ENCODE data around the gene ETV7.
"Not testable (repeated sequence)": the region's sequence is repeated elsewhere in the genome, so short reads cannot be mapped to it uniquely, and the experiment has no call there.

Gene ETV7

DNA sequence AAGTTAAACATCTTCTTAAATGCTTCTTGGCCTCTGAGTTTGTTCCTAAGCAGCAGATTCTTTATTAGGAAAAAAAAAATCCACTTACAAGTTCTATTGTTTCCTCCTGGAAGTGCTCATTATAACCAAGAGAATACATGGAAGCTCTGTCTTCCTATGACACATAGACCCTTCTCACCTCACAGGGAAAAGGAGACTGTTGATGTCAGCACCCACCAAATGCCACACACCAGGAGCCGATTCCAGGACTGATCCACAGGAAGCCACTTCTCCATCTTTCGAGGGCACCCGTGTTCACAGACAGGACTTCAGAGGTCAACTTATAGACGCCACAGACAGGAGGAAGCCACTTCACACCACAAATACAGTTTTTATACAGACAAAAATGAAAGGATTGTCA lies 37.4 kb downstream of the ETV7 start:
- H3K4me1 Mint-ChIP-seq (ENCODE audit: low read depth): no peaks in the 10 kb centered on the region
- H3K27ac Mint-ChIP-seq: no peak overlapping the region
- no peaks in the 10 kb centered on the region for H3K36me3 Mint-ChIP-seq (ENCODE audit: low read depth)
- no peak for DNase-seq (ENCODE audit: low spot score)
- peaks cover 29% of the 10 kb centered on the region for H3K27me3 Mint-ChIP-seq (ENCODE audit: low read depth)
- peaks cover 7% of the 10 kb centered on the region for H3K9me3 Mint-ChIP-seq
- H3K4me3 Mint-ChIP-seq: no peak overlapping the region

DNA sequence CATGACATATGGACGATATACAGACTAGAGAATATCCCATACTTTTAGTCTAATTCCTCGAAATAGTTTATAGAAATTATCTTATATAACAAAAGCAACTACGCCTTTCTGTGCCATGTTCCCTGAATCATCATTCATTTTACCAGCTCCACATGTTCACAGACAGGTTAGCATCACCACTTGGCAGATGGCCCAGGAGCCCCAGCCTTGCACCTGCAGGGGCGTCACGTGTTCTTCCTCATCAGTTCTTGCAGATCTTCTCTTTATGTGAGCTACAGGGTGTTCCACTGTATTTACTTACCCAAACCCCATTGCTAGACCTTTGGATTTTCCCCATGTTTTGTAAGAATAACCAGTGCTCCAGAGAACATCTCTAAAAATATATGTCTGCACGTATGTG lies 38.2 kb downstream of the ETV7 start:
- H3K9me3 Mint-ChIP-seq: peaks cover 7% of the 10 kb centered on the region
- no peak overlapping the region for H3K4me3 Mint-ChIP-seq

GRCh38 chr6:36347621-36348020 lies 39.8 kb downstream of the ETV7 start:
- Mint-ChIP-seq H3K36me3 (ENCODE audit: low read depth) (no peaks in the 10 kb centered on the region), H3K4me3 (no peak overlapping the region), H3K27ac (no peak overlapping the region), H3K9me3 (peaks cover 2% of the 10 kb centered on the region), H3K4me1 (ENCODE audit: low read depth) (no peaks in the 10 kb centered on the region), H3K27me3 (ENCODE audit: low read depth) (peaks cover 23% of the 10 kb centered on the region)
- DNase-seq (ENCODE audit: low spot score): no peak

More for the DNA sequence above, 38.2 kb downstream of the ETV7 start:
- no peaks in the 10 kb centered on the region for H3K4me1 Mint-ChIP-seq (ENCODE audit: low read depth)
- H3K36me3 Mint-ChIP-seq (ENCODE audit: low read depth): no peaks in the 10 kb centered on the region
- no peak overlapping the region for H3K27ac Mint-ChIP-seq
- peaks cover 24% of the 10 kb centered on the region for H3K27me3 Mint-ChIP-seq (ENCODE audit: low read depth)
- DNase-seq (ENCODE audit: low spot score): no peak

- H3K4me1 Mint-ChIP-seq (ENCODE audit: low read depth): no peaks in the 10 kb centered on the region
- no peak overlapping the region for H3K27ac Mint-ChIP-seq
- no peaks in the 10 kb centered on the region for H3K9me3 Mint-ChIP-seq
- H3K27me3 Mint-ChIP-seq (ENCODE audit: low read depth): peaks cover 30% of the 10 kb centered on the region
- no peak for DNase-seq (ENCODE audit: low spot score)
- H3K4me3 Mint-ChIP-seq: no peak overlapping the region
- no peaks in the 10 kb centered on the region for H3K36me3 Mint-ChIP-seq (ENCODE audit: low read depth)
Observed at GRCh38 chr6:36346486-36347273, 40.8 kb downstream of the ETV7 start.

DNA sequence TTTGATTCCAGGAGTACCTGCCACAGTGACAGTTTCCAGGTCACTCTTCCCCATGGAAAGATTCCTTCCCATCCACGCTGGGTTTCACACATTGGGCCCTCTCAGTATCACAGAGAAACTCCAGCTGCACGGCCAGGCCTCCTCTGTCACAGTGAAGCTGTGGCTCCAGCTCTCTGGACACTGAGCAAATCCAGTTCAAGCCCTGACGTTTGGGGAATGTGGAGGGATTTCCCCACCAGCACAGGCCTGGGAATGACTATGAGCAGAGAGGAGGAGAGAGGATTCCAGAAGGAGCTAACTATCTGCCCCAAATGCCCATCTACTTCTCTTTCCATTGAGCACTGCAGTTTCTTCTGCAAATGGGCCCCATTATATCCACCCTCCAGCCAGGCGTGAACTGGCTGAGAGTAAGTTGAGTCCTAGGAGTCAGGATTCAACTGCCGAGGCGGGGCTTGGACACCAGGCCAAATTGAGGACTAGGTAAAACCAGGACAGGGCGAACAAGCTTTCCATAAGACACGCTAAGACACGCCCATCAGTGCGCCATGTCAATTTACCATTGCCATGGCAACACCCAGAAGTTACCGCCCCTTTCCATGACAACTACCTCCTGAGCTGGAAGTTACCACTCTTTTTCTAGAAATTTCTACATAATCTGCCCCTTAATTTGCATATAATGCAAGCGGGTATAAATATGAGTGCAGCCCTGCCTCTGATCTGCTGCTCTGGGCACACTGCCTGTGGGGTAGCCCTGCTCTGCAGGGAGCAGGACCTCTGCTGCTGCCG lies 41.6 kb downstream of the ETV7 start:
- Mint-ChIP-seq H3K9me3 (no peaks in the 10 kb centered on the region), H3K4me1 (ENCODE audit: low read depth) (peaks cover under 1% of the 10 kb centered on the region), H3K36me3 (ENCODE audit: low read depth) (no peaks in the 10 kb centered on the region), H3K27me3 (ENCODE audit: low read depth) (peaks cover 33% of the 10 kb centered on the region), H3K4me3 (no peak overlapping the region), H3K27ac (no peak overlapping the region)
- no peak for DNase-seq (ENCODE audit: low spot score)

DNA sequence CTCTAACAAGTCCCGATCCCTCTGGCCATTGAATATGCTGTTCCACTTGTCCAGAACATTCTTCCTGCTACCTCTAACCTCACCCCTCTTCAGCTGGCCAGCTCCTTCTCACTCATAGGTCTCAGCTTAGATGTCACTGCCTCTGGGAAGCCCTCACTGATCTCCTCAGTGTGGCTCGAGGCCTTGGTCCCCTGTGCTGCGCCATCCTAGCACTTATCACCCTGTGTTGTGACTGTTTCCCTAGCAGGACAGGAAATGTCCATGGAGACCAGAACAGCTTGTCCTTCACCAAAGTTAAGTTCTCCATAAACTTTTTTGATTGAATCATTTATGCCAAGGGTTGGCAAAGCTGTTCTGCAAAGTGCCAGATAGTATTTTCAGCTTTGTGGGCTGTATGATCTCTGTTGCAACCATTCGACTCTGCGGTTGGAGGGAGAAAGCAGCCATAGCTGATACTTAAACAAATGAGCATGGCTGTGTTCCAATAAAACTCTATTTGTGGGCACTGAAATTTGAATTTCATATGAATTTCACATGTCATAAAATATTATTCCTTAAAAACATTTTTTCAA lies 44.3 kb downstream of the ETV7 start:
- Mint-ChIP-seq H3K27me3 (ENCODE audit: low read depth) (peaks cover 40% of the 10 kb centered on the region), H3K36me3 (ENCODE audit: low read depth) (no peaks in the 10 kb centered on the region), H3K4me1 (ENCODE audit: low read depth) (peaks cover 6% of the 10 kb centered on the region), H3K9me3 (no peaks in the 10 kb centered on the region), H3K27ac (no peak overlapping the region), H3K4me3 (no peak overlapping the region)
- DNase-seq (ENCODE audit: low spot score): no peak

GRCh38 chr6:36340618-36341454 lies 46.6 kb downstream of the ETV7 start:
- no peak overlapping the region for H3K27ac Mint-ChIP-seq
- peak; percentile 56 for DNase-seq (ENCODE audit: low spot score)
- H3K4me1 Mint-ChIP-seq (ENCODE audit: low read depth): peaks cover 10% of the 10 kb centered on the region
- H3K27me3 Mint-ChIP-seq (ENCODE audit: low read depth): peaks cover 47% of the 10 kb centered on the region
- H3K9me3 Mint-ChIP-seq: no peaks in the 10 kb centered on the region
- H3K36me3 Mint-ChIP-seq (ENCODE audit: low read depth): no peaks in the 10 kb centered on the region
- H3K4me3 Mint-ChIP-seq: peak overlapping the region; percentile 72

- H3K27me3 Mint-ChIP-seq (ENCODE audit: low read depth): peaks cover 53% of the 10 kb centered on the region
- H3K9me3 Mint-ChIP-seq: no peaks in the 10 kb centered on the region
- H3K36me3 Mint-ChIP-seq (ENCODE audit: low read depth): no peaks in the 10 kb centered on the region
- no peak overlapping the region for H3K4me3 Mint-ChIP-seq
- no peak for DNase-seq (ENCODE audit: low spot score)
- peaks cover 10% of the 10 kb centered on the region for H3K4me1 Mint-ChIP-seq (ENCODE audit: low read depth)
- H3K27ac Mint-ChIP-seq: no peak overlapping the region
Observed at GRCh38 chr6:36340306-36340617, 47.2 kb downstream of the ETV7 start.

GRCh38 chr6:36339146-36339545 lies 48.3 kb downstream of the ETV7 start:
- Mint-ChIP-seq H3K4me1 (ENCODE audit: low read depth) (peaks cover 10% of the 10 kb centered on the region), H3K36me3 (ENCODE audit: low read depth) (no peaks in the 10 kb centered on the region), H3K27me3 (ENCODE audit: low read depth) (peaks cover 62% of the 10 kb centered on the region), H3K9me3 (no peaks in the 10 kb centered on the region), H3K4me3 (no peak overlapping the region), H3K27ac (no peak overlapping the region)
- no peak for DNase-seq (ENCODE audit: low spot score)

DNA sequence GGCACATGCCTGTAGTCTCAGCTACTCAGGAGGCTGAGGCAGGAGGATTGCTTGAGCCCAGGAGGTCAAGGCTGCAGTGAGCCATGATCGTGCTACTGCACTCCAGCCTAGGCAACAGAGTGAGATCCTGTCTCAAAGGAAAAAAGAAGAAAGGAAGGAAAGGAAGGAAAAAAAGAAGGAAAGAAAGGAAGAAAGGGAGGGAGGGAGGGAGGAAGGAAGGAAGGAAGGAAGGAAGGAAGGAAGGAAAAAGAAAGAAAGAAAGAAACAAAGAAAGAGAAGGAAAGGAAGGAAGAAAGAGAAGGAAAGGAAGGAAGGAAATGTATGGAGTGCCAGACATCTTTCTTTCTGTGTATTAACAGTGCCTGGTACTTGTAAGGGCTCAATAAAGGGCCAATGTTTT lies 49.2 kb downstream of the ETV7 start:
- not testable (repeated sequence) for DNase-seq (ENCODE audit: low spot score); H3K36me3 Mint-ChIP-seq (ENCODE audit: low read depth); H3K4me1 Mint-ChIP-seq (ENCODE audit: low read depth); H3K9me3 Mint-ChIP-seq; H3K4me3 Mint-ChIP-seq
- H3K27ac Mint-ChIP-seq: peak overlapping the region; percentile 64
- peaks cover 70% of the 10 kb centered on the region for H3K27me3 Mint-ChIP-seq (ENCODE audit: low read depth)

GRCh38 chr6:36337814-36338213 lies 49.7 kb downstream of the ETV7 start:
- no peaks in the 10 kb centered on the region for H3K36me3 Mint-ChIP-seq (ENCODE audit: low read depth)
- H3K27me3 Mint-ChIP-seq (ENCODE audit: low read depth): peaks cover 70% of the 10 kb centered on the region
- peaks cover 10% of the 10 kb centered on the region for H3K4me1 Mint-ChIP-seq (ENCODE audit: low read depth)
- H3K27ac Mint-ChIP-seq: no peak overlapping the region
- H3K4me3 Mint-ChIP-seq: no peak overlapping the region
- no peaks in the 10 kb centered on the region for H3K9me3 Mint-ChIP-seq
- no peak for DNase-seq (ENCODE audit: low spot score)

GRCh38 chr6:36336779-36337241 lies 50.7 kb downstream of the ETV7 start, which contains the start of gene BNIP5:
TSS of gene BNIP5 (minus strand) at chr6:36336888. CDS start at chr6:36330690, 6,198 bp downstream.
- peaks cover 68% of the 10 kb centered on the region for H3K27me3 Mint-ChIP-seq (ENCODE audit: low read depth)
- DNase-seq (ENCODE audit: low spot score): no peak
- no peak within 1 kb of the TSS for H3K4me3 Mint-ChIP-seq
- H3K27ac Mint-ChIP-seq: no peak within 1 kb of the TSS
- no peaks in the 10 kb centered on the region for H3K36me3 Mint-ChIP-seq (ENCODE audit: low read depth)
- peaks cover 10% of the 10 kb centered on the region for H3K4me1 Mint-ChIP-seq (ENCODE audit: low read depth)
- H3K9me3 Mint-ChIP-seq: no peaks in the 10 kb centered on the region

GRCh38 chr6:36336208-36336710 lies 51.2 kb downstream of the ETV7 start:
- H3K9me3 Mint-ChIP-seq: no peaks in the 10 kb centered on the region
- H3K36me3 Mint-ChIP-seq (ENCODE audit: low read depth): no peaks in the 10 kb centered on the region
- H3K27me3 Mint-ChIP-seq (ENCODE audit: low read depth): peaks cover 68% of the 10 kb centered on the region
- no peak overlapping the region for H3K4me3 Mint-ChIP-seq
- peaks cover 10% of the 10 kb centered on the region for H3K4me1 Mint-ChIP-seq (ENCODE audit: low read depth)
- DNase-seq (ENCODE audit: low spot score): no peak
- no peak overlapping the region for H3K27ac Mint-ChIP-seq

Measured in T-helper 2 cell treated with Interferon-gamma antibody and Interleukin-4, amounts not matched to agents 5 μg/mL and 100 μg/mL, for 36 hours (primary cell).